Stimulated activated CD8-positive, alpha-beta memory T cell treated with anti-CD3 and anti-CD28 coated beads, Interleukin-12 subunit alpha, Interleukin-12 subunit beta, amount 100 ng/mL, for 4 hours (primary cell): Measurements from ENCODE around the gene WNT16.
"Not testable (repeated sequence)": the region's sequence is repeated elsewhere in the genome, so short reads cannot be mapped to it uniquely, and the experiment has no call there.

Experiments used
- DNase-seq: peaks from one replicate; pipeline ENCODE4 v3.0.0-alpha.2; 2020; ENCODE audit warnings: low read depth

WNT16 gene

GRCh38 chr7:121328508-121329190 lies at the start of gene WNT16:
Gene WNT16, plus strand, starts transcription at chr7:121329000. Its CDS starts 293 bp downstream, at chr7:121329293.
- no peak for DNase-seq

- no peak for DNase-seq
Observed at GRCh38 chr7:121279060-121279620, 49.7 kb upstream of the WNT16 start.

GRCh38 chr7:121279822-121280221 lies 49.0 kb upstream of the WNT16 start:
- no peak for DNase-seq

GRCh38 chr7:121280656-121281055 lies 48.1 kb upstream of the WNT16 start:
- DNase-seq, result no peak

- DNase-seq, result no peak
Observed at GRCh38 chr7:121282129-121282528, 46.7 kb upstream of the WNT16 start.

- no peak for DNase-seq
Observed at GRCh38 chr7:121285066-121285667, 43.6 kb upstream of the WNT16 start.

- DNase-seq, result no peak
Observed at GRCh38 chr7:121286186-121286585, 42.6 kb upstream of the WNT16 start.

GRCh38 chr7:121286742-121287734 lies 41.8 kb upstream of the WNT16 start:
- no peak for DNase-seq

- DNase-seq, result no peak
Observed at GRCh38 chr7:121288894-121289293, 39.9 kb upstream of the WNT16 start.

GRCh38 chr7:121289930-121290329 lies 38.9 kb upstream of the WNT16 start:
- DNase-seq, result not testable (repeated sequence)

GRCh38 chr7:121294448-121294992 lies 34.3 kb upstream of the WNT16 start:
- no peak for DNase-seq

GRCh38 chr7:121297843-121298242 lies 31.0 kb upstream of the WNT16 start:
- DNase-seq, result no peak

- DNase-seq, result no peak
Observed at GRCh38 chr7:121298831-121299239, 30.0 kb upstream of the WNT16 start.

GRCh38 chr7:121300685-121301420 lies 27.9 kb upstream of the WNT16 start:
- no peak for DNase-seq

GRCh38 chr7:121301446-121302213 lies 27.2 kb upstream of the WNT16 start:
- no peak for DNase-seq

- DNase-seq, result no peak
Observed at GRCh38 chr7:121302214-121302745, 26.5 kb upstream of the WNT16 start.

GRCh38 chr7:121303422-121304101 lies 25.2 kb upstream of the WNT16 start:
- no peak for DNase-seq

GRCh38 chr7:121304102-121304658 lies 24.6 kb upstream of the WNT16 start:
- no peak for DNase-seq

- DNase-seq, result no peak
Observed at GRCh38 chr7:121305109-121305508, 23.7 kb upstream of the WNT16 start.
